ENCODE results near the gene LCE1D. TPM values are rescaled to one million over a fixed set of nuclear protein-coding genes. Genes with fewer than 3 reads are reported as not detected.

The LCE1D gene
- total and polyA plus RNA-seq, 2 of the 13 experiments (the other 11 are each of a cell fraction or from before 2014, with no cell fraction given) = not detected

DNA sequence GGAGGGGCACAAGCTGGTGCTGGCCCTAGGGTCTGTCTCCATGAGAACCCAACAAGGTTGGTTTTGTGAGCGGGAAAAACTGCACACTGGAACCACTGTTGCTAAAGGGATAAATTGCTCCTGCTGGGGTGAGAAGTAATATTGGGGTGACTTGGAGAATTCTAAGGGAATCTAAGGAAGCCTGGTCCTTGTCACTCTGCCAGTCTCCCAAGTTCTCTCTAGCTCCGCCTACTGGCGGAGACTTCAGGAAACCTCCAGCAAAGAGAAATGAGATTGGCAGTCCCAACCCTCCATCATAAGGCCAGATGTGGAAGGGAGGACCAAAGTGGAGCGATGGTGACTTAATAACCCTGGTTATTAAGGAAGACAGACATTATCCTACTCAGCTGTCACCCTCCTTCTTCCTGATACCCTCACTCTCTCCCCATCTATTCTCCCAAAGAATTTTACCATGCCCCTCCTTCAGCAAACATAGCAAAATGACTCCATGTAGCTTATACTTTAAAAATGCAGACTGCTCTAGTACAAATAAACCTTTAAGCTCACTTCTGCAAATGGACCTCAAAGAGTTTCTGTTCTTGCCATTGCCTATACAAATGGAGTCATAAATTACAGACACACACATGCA lies 18.9 kb upstream of the LCE1D start:
- intact Hi-C loops (cut with micrococcal nuclease; ENCODE audit: unreplicated experiment) = no loop called here
- Histone ChIP-seq H3K9ac (ENCODE audit: insufficient read depth, low read depth, low read length) (no peak overlapping the region), H4K20me1 (ENCODE audit: insufficient read depth, low read length) (no peaks in the 10 kb centered on the region), H3K27me3 (ENCODE audit: control insufficient read depth in 1 of 2, insufficient read depth in 2 of 2, low read length in 2 of 2) (no peaks in the 10 kb centered on the region), H3K4me1 (ENCODE audit: insufficient read depth, low read length) (no peaks in the 10 kb centered on the region), H3K9me3 (ENCODE audit: low read length) (no peaks in the 10 kb centered on the region), H3K36me3 (replicated peaks in 1 of 2; ENCODE audit: control insufficient read depth in 1 of 2, insufficient read depth in 2 of 2, low read length in 2 of 2) (no peaks in the 10 kb centered on the region), H2AFZ (ENCODE audit: low read length) (no peak overlapping the region), H3K4me2 (ENCODE audit: low read depth, low read length) (no peak overlapping the region), H3K27ac (ENCODE audit: extremely low read length, insufficient read depth, low read length) (no peak overlapping the region), H3K4me3 (replicated peaks in 1 of 3; ENCODE audit: insufficient read depth in 1 of 3, low read depth in 2 of 3, low read length in 3 of 3) (no peak overlapping the region), H3K79me2 (ENCODE audit: insufficient read depth, low read length) (no peaks in the 10 kb centered on the region)
- ChIA-PET CTCF (ENCODE audit: low intra/inter-chr PET ratio, low total read pairs) (no interaction called here), POLR2A (no interaction called here)
- DNase-seq (ENCODE audit: low spot score) (peak; percentile 30), FAIRE-seq (no peak), ATAC-seq (no peak)
- 14% methylated on average over 4 of the region's 4 CpGs for WGBS (ENCODE audit: low lambda C conversion rate)
- in situ Hi-C loops (cut with HindIII; ENCODE audit: extremely low pct_ligation_motif_present, low pct_unique_long_range_greater_than_20kb) = no loop called here
- no TSS peak for BruUV-seq (replicated peaks)
- no peak for TF ChIP-seq TAF1 (CRISPR knock-in tag; IDR thresholded peaks at IDR 0.05)
- TF ChIP-seq ZNF343 (CRISPR knock-in tag; IDR thresholded peaks at IDR 0.05) = no peak
- TF ChIP-seq, protein P1, sequence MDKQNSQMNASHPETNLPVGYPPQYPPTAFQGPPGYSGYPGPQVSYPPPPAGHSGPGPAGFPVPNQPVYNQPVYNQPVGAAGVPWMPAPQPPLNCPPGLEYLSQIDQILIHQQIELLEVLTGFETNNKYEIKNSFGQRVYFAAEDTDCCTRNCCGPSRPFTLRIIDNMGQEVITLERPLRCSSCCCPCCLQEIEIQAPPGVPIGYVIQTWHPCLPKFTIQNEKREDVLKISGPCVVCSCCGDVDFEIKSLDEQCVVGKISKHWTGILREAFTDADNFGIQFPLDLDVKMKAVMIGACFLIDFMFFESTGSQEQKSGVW (CRISPR knock-in tag; IDR thresholded peaks at IDR 0.05; ENCODE audit: borderline replicate concordance) = no peak
- TF ChIP-seq ZNF430 (CRISPR knock-in tag; IDR thresholded peaks at IDR 0.05) = no peak
- TF ChIP-seq, protein P2, sequence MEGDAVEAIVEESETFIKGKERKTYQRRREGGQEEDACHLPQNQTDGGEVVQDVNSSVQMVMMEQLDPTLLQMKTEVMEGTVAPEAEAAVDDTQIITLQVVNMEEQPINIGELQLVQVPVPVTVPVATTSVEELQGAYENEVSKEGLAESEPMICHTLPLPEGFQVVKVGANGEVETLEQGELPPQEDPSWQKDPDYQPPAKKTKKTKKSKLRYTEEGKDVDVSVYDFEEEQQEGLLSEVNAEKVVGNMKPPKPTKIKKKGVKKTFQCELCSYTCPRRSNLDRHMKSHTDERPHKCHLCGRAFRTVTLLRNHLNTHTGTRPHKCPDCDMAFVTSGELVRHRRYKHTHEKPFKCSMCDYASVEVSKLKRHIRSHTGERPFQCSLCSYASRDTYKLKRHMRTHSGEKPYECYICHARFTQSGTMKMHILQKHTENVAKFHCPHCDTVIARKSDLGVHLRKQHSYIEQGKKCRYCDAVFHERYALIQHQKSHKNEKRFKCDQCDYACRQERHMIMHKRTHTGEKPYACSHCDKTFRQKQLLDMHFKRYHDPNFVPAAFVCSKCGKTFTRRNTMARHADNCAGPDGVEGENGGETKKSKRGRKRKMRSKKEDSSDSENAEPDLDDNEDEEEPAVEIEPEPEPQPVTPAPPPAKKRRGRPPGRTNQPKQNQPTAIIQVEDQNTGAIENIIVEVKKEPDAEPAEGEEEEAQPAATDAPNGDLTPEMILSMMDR (CRISPR knock-in tag; IDR thresholded peaks at IDR 0.05) = peak; percentile 38
- no peak for TF ChIP-seq KLF6 (CRISPR knock-in tag; IDR thresholded peaks at IDR 0.05)
- TF ChIP-seq, protein P3, sequence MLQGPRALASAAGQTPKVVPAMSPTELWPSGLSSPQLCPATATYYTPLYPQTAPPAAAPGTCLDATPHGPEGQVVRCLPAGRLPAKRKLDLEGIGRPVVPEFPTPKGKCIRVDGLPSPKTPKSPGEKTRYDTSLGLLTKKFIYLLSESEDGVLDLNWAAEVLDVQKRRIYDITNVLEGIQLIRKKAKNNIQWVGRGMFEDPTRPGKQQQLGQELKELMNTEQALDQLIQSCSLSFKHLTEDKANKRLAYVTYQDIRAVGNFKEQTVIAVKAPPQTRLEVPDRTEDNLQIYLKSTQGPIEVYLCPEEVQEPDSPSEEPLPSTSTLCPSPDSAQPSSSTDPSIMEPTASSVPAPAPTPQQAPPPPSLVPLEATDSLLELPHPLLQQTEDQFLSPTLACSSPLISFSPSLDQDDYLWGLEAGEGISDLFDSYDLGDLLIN (CRISPR knock-in tag; IDR thresholded peaks at IDR 0.05; ENCODE audit: borderline replicate concordance) = no peak
- no peak for TF ChIP-seq SIX4 (CRISPR knock-in tag; IDR thresholded peaks at IDR 0.05)
- TF ChIP-seq HMGA1 (CRISPR knock-in tag; conservative IDR thresholded peaks at IDR 0.05) = no peak
- TF ChIP-seq, protein P4, sequence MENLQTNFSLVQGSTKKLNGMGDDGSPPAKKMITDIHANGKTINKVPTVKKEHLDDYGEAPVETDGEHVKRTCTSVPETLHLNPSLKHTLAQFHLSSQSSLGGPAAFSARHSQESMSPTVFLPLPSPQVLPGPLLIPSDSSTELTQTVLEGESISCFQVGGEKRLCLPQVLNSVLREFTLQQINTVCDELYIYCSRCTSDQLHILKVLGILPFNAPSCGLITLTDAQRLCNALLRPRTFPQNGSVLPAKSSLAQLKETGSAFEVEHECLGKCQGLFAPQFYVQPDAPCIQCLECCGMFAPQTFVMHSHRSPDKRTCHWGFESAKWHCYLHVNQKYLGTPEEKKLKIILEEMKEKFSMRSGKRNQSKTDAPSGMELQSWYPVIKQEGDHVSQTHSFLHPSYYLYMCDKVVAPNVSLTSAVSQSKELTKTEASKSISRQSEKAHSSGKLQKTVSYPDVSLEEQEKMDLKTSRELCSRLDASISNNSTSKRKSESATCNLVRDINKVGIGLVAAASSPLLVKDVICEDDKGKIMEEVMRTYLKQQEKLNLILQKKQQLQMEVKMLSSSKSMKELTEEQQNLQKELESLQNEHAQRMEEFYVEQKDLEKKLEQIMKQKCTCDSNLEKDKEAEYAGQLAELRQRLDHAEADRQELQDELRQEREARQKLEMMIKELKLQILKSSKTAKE (CRISPR knock-in tag; IDR thresholded peaks at IDR 0.05; ENCODE audit: borderline replicate concordance) = no peak
- TF ChIP-seq, protein P5, sequence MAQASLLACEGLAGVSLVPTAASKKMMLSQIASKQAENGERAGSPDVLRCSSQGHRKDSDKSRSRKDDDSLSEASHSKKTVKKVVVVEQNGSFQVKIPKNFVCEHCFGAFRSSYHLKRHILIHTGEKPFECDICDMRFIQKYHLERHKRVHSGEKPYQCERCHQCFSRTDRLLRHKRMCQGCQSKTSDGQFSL (CRISPR knock-in tag; IDR thresholded peaks at IDR 0.05) = no peak
- peak; percentile 12; the same call in 1 of the 2 replicates for TF ChIP-seq SMC3 (IDR thresholded peaks at IDR 0.05; ENCODE audit: low read length)
- TF ChIP-seq CCDC6 (CRISPR knock-in tag; IDR thresholded peaks at IDR 0.05) = no peak

Measured in HepG2 (cell line).